ENCODE data around the gene GBF1.

Gene GBF1

DNA sequence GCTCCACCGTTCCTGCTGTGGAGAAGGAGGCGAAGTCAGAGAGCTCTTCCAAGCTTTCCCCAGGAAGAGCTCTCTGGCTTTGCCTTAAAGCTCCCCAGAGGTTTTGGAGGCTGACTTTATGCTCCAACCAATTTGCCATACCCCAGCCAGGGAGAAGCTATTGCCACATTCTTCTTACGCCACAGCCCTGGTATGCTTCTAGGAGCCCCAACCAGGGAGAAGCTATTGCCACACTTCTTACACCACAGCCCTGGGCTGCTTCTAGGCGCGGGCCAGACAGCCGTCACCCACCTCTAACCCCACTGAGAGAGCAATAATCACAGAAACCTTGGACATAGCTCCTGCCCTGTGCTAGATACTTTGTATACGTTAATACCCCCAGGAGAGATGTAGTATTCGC lies 18.3 kb upstream of the GBF1 start:
- in situ Hi-C loops (cut with MboI; ENCODE audit: low pct_unique_long_range_greater_than_20kb, low sequenced_read_pairs, unreplicated experiment), result loop anchor here (5.0 to 25.0 kb wide), 2 partner anchors 120 to 360 kb away; no protein-coding TSS in a partner anchor
- no peak for DNase-seq (ENCODE audit: low spot score)
- TF ChIP-seq, protein P1, sequence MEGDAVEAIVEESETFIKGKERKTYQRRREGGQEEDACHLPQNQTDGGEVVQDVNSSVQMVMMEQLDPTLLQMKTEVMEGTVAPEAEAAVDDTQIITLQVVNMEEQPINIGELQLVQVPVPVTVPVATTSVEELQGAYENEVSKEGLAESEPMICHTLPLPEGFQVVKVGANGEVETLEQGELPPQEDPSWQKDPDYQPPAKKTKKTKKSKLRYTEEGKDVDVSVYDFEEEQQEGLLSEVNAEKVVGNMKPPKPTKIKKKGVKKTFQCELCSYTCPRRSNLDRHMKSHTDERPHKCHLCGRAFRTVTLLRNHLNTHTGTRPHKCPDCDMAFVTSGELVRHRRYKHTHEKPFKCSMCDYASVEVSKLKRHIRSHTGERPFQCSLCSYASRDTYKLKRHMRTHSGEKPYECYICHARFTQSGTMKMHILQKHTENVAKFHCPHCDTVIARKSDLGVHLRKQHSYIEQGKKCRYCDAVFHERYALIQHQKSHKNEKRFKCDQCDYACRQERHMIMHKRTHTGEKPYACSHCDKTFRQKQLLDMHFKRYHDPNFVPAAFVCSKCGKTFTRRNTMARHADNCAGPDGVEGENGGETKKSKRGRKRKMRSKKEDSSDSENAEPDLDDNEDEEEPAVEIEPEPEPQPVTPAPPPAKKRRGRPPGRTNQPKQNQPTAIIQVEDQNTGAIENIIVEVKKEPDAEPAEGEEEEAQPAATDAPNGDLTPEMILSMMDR (IDR thresholded peaks at IDR 0.05; ENCODE audit: extremely low read depth, insufficient read depth, missing control alignments), result no peak

DNA sequence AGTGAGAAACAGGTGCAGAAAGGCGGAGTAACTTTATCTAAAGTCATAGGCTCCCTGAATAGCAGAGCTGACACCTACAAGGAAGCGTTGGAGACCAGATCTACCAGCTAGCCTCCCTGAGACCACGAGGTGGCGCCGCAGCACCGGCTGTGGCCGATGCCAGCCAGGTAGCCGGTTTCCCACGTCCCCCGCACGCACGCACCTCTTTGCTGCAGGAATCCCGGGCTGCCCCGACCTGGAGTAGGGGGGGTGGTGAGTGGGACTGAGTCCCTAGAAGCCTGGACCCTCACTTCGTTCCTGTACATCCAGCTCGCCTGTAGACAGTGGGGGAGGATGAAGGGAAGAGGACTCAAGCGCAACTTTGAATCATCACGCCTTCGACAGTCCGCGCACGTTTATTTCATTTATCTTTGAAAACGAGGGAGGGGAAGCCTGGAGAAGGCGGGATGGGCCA lies 15.5 kb upstream of the GBF1 start:
- TF ChIP-seq, protein P1 (IDR thresholded peaks at IDR 0.05; ENCODE audit: extremely low read depth, insufficient read depth, missing control alignments), result peak; percentile 99
- in situ Hi-C loops (cut with MboI; ENCODE audit: low pct_unique_long_range_greater_than_20kb, low sequenced_read_pairs, unreplicated experiment), result loop anchor here (5.0 to 25.0 kb wide), 2 partner anchors 117 to 357 kb away; no protein-coding TSS in a partner anchor
- peak; percentile 91 for DNase-seq (ENCODE audit: low spot score)

DNA sequence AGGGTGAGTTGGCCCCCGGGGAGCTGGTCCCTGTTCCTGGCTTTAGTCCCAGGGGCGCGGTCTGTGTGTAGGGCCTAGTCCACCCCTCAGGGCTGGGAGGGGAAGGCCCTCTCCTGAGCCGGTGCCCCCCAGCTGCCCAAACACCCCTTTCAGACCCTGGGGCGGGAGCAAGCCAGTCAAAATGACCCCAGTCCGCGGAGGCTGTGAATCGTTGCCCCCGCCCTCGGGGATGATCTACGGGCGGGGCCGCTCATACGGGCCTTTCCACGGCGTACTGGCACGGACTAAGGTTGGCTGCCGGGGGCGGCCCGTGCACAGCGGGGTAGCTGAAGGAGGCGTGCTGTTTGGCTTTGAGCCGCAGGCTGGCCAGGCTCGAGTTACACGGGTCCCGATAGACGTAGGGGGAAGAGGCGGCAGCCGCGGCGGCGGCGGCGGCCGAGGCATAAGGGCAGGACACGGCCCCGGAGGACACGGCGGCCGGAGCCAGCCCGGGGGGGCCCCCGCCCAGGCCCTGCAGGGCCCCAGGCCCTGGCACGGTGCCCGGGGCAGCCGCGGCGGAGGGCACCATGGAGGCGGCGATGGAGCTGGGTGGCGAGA lies 15.0 kb upstream of the GBF1 start:
- TF ChIP-seq, protein P1 (IDR thresholded peaks at IDR 0.05; ENCODE audit: extremely low read depth, insufficient read depth, missing control alignments), result peak; percentile 3
- DNase-seq (ENCODE audit: low spot score), result peak; percentile 51
- in situ Hi-C loops (cut with MboI; ENCODE audit: low pct_unique_long_range_greater_than_20kb, low sequenced_read_pairs, unreplicated experiment), result loop anchor here (25.0 kb wide), 1 partner anchor 357 kb away; no protein-coding TSS in a partner anchor

DNA sequence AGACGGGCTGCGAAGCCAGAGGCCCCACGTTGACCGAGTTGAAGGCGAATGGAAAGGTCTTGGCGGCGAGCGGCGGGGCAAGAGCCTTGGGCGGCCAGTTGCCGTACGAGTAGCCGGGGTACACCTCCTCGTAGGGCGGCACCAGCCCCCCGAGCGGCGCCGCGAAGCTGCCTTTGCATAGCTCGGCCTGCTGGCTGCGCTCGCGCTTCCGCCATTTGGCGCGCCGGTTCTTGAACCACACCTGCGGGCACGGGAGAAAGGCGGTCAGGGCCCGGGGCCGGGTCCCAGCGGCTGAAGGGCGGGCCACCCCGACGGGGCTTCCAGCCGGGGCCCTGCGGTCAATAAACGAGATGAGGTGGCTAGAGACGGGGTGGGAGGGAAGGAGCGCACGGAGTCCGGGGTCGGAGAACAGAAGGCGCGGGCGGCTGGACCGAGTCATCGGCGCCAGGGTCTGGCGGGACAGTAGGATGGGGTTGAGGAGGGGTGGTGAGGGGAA lies 14.4 kb upstream of the GBF1 start:
- DNase-seq (ENCODE audit: low spot score), result peak; percentile 75
- TF ChIP-seq, protein P1 (IDR thresholded peaks at IDR 0.05; ENCODE audit: extremely low read depth, insufficient read depth, missing control alignments), result peak; percentile 60
- in situ Hi-C loops (cut with MboI; ENCODE audit: low pct_unique_long_range_greater_than_20kb, low sequenced_read_pairs, unreplicated experiment), result loop anchor here (25.0 kb wide), 1 partner anchor 356 kb away; no protein-coding TSS in a partner anchor

DNA sequence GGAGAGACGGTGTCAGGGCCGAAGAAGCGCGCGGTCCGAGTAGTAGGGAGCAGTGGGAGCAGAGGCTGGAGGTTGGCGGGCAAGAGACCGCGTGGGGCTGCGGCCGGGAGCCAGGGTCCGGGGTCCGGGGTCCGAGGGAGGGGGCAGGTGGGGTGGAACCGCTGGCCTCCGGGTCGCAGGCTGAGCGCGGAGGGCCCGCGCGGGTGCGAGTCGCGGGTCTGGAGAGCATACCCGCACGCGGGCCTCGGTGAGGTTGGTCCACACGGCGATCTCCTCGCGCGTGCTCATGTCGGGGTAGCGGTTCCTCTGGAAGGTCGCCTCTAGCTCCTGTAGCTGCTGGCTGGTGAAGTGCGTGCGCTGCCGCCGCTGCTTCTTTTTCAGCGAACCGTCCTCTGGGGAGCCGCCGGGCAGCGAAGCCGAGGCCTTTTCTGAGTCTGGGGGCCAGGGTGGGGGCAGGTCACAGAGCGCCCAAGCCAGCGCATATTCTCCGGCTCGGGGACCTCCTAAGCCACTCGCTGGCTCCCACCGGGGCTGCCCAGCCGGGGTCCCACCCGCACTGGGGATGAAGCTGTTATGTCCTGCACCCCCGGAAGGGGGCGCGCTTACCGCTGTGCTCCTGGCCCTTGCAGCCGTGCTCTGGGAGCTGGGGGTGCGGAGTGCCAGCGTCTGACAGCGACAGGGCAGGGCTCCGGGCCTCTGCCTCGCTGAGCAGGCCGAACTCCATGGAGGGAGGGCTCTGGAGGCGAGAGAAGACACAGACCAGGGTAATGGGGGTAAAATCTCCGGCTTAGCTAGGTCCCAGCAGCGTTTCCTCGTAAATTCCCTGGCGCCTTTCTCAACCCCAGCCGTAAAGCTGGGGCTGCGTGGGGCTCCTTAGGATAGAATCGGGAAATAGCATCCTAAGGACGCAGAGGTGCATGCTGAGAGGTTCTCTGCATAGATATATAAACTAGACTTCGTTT lies 13.7 kb upstream of the GBF1 start:
- peak; percentile 85 for DNase-seq (ENCODE audit: low spot score)
- in situ Hi-C loops (cut with MboI; ENCODE audit: low pct_unique_long_range_greater_than_20kb, low sequenced_read_pairs, unreplicated experiment), result loop anchor here (25.0 kb wide), 1 partner anchor 356 kb away; no protein-coding TSS in a partner anchor
- TF ChIP-seq, protein P1 (IDR thresholded peaks at IDR 0.05; ENCODE audit: extremely low read depth, insufficient read depth, missing control alignments), result peak; percentile 89

DNA sequence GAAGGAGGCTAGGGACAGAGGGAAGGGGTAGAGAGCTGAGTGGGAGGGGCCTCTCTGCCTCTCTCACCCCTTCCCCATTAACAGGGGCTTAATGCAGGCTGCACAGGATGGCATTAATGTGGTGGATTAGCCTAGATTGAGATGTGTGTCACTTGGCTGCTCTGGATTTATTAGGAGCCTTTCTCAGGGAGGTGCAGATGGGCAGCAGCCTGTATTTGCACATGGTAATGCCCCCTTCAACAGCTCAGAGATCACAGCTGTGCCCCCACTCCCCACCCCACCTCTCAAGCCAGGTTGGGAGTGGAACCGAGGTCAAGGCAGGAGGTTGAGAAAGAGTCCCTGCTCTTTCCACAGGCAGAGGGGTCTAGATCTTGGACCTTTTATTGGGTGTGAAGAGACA lies 11.3 kb upstream of the GBF1 start:
- DNase-seq (ENCODE audit: low spot score), result no peak
- in situ Hi-C loops (cut with MboI; ENCODE audit: low pct_unique_long_range_greater_than_20kb, low sequenced_read_pairs, unreplicated experiment), result loop anchor here (25.0 kb wide), 1 partner anchor 353 kb away; no protein-coding TSS in a partner anchor

More for the DNA sequence above, 11.3 kb upstream of the GBF1 start:
- TF ChIP-seq, protein P1 (IDR thresholded peaks at IDR 0.05; ENCODE audit: extremely low read depth, insufficient read depth, missing control alignments), result no peak

Measured in GM13977 (cell line).